GM12891 (cell line): ENCODE results near the gene KRTAP5-8.

ENCODE experiments used
- DNase-seq: peaks from one replicate; pipeline ENCODE4 v3.0.0; 2011; ENCODE audit warnings: low spot score; ENCODE audit not compliant: insufficient read length
- FAIRE-seq: peaks from 2 replicates; lab custom pipeline; 2011; peaks lifted over from hg19 to GRCh38; lab: Jason Lieb, UNC
- PAX5 ChIP-seq: IDR thresholded peaks from 2 replicates; pipeline ENCODE4 v1.6.1; 2011; ENCODE audit warnings: low read length, moderate library complexity, mild to moderate bottlenecking; ENCODE audit not compliant: insufficient read depth, severe bottlenecking
- POLR2A ChIP-seq: IDR thresholded peaks from 2 replicates; pipeline ENCODE4 v1.6.1; 2011; ENCODE audit warnings: low read depth, low read length, control low read depth
- POLR2AphosphoS5 ChIP-seq: IDR thresholded peaks from 2 replicates; pipeline ENCODE4 v1.6.1; 2011; ENCODE audit warnings: low read depth, low read length, control low read depth
- POU2F2 ChIP-seq: IDR thresholded peaks from 2 replicates; pipeline ENCODE4 v1.6.1; 2011; ENCODE audit warnings: low read depth, mild to moderate bottlenecking, control low read depth, low read length, moderate library complexity
- SPI1 ChIP-seq: IDR thresholded peaks from 2 replicates; pipeline ENCODE4 v1.6.1; 2011; ENCODE audit warnings: low read depth, low read length, control low read depth
- TAF1 ChIP-seq: IDR thresholded peaks from 2 replicates; pipeline ENCODE4 v1.6.1; 2011; ENCODE audit warnings: low read depth, low read length, control low read depth

KRTAP5-8 gene

GRCh38 chr11:71496421-71496820, 41.4 kb upstream of the KRTAP5-8 start:
- no peak for DNase-seq
- TF ChIP-seq SPI1 (no peak), TAF1 (no peak), PAX5 (no peak), POLR2AphosphoS5 (no peak), POU2F2 (no peak), POLR2A (no peak)
- FAIRE-seq = no peak

DNA sequence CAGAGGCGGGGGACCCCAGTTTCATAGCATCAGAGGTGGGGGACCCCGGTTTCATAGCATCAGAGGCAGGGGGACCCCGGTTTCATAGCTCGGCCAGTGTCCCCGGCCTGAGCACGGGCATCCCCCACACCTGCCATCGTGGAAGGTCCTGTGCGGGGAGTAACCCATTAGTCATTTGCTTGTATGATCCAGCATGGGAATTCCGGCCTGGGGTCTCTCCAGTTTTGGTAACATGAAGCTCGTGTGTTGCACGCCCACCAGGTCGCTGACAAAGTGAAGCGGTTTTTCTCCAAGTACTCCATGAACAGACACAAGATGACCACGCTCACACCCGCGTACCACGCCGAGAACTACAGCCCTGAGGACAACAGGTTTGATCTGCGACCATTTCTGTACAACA, 39.7 kb upstream of the KRTAP5-8 start:
- no peak for FAIRE-seq
- no peak for DNase-seq
- no peak for TF ChIP-seq POU2F2
- no peak for TF ChIP-seq TAF1
- TF ChIP-seq POLR2A = no peak
- TF ChIP-seq POLR2AphosphoS5 = no peak

DNA sequence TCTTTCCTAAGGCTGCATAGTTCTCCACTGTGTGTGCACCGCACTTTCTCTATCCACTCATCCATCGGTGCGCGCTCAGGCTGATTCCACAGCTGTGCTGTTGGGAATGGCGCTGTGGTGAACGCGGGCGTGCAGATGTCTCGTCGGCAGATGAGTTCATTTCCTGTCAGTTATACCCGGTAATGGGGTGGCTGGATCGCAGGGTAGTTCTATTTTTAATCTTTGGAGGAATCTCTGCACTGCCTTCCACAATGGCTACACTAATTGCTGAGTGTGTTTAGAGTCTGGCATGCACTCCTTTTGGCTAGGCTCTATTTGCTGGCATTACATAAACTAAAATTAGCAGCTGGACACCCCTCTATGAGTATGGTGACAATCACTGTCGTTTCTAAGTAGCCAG, 38.7 kb upstream of the KRTAP5-8 start:
- no peak for TF ChIP-seq PAX5
- TF ChIP-seq SPI1 = no peak
- no peak for TF ChIP-seq POLR2A
- no peak for TF ChIP-seq POLR2AphosphoS5
- TF ChIP-seq POU2F2 = no peak
- TF ChIP-seq TAF1 = no peak
- no peak for DNase-seq
- FAIRE-seq = no peak

DNA sequence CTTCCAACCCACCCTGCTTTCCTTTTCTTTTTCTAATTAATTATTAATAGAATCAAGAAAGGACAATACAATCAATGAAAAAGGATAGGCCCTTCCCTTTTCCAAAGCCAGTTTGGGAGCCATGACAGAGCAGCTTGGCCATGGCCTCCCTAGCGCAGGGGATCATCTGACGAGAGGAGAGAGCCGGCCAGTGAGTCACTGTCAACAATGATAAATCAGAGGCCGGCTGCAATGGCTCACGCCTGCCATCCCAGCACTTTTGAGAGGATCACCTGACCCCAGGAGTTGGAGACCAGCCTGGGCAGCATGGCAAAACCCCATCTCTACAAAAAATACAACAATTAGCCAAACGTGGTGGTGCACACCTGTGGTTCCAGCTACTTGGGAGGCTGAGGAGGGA, 38.3 kb upstream of the KRTAP5-8 start:
- DNase-seq (no peak), FAIRE-seq (no peak)
- TF ChIP-seq SPI1 (no peak), POLR2A (no peak), POU2F2 (no peak), TAF1 (no peak), PAX5 (no peak), POLR2AphosphoS5 (no peak)

GRCh38 chr11:71500601-71501021, 37.2 kb upstream of the KRTAP5-8 start:
- TF ChIP-seq POLR2A (no peak), PAX5 (no peak), POU2F2 (no peak), TAF1 (no peak), SPI1 (no peak), POLR2AphosphoS5 (no peak)
- FAIRE-seq = no peak
- DNase-seq = no peak

- TF ChIP-seq PAX5 = no peak
- no peak for TF ChIP-seq POU2F2
- no peak for TF ChIP-seq SPI1
- no peak for TF ChIP-seq POLR2AphosphoS5
- TF ChIP-seq TAF1 = no peak
- no peak for TF ChIP-seq POLR2A
- no peak for DNase-seq
- no peak for FAIRE-seq
Observed at GRCh38 chr11:71501071-71501985, 36.5 kb upstream of the KRTAP5-8 start.

DNA sequence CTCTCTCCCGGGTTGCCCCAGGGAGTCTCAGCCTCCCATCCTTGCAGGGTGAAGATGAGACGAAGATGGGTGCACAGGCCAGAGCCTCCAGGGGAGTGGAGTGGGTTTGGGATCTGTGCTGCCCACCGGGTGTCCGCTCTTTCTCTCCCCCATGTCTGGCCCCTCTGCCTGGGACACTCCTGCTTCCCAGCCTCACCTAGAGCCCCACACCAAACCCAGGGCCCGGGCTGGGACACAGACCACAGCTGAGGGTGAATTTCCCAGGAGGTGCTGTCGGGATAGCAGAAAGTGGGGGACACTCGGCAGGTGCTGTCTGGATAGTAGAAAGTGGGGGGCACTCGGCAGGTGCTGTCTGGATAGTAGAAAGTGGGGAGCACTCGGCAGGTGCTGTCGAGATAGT, 35.8 kb upstream of the KRTAP5-8 start:
- no peak for FAIRE-seq
- TF ChIP-seq POLR2A (no peak), POU2F2 (no peak), SPI1 (no peak), TAF1 (no peak), PAX5 (no peak), POLR2AphosphoS5 (no peak)
- DNase-seq = no peak

DNA sequence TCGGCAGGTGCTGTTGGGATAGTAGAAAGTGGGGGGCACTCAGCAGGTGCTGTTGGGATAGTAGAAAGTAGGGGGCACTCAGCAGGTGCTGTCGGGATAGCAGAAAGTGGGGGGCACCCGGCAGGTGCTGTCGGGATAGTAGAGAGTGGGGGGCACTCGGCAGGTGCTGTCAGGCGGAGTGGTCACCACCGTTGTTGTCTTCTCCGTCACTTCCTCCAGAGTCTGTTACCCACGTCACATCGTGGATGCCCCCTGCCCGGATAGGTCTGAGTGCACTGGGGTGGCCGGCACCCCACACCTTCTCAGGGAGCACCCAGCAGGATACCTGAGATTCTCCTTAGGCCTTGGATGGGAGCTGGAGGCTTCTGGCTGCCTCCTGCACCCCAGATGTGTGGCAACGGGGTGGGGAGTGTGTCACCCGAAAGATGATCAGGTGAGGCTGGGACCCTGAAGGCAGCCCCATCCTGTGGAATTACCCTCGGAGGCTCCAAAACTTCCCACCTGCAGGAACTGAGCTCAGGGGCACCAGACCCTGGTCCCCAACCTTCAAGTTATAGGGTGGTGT, 34.9 kb upstream of the KRTAP5-8 start:
- no peak for TF ChIP-seq POLR2AphosphoS5
- no peak for DNase-seq
- no peak for FAIRE-seq

GRCh38 chr11:71504531-71504930, 33.3 kb upstream of the KRTAP5-8 start:
- no peak for TF ChIP-seq PAX5
- TF ChIP-seq POLR2A = no peak
- TF ChIP-seq TAF1 = no peak
- no peak for TF ChIP-seq POLR2AphosphoS5
- TF ChIP-seq POU2F2 = no peak
- TF ChIP-seq SPI1 = no peak
- DNase-seq (no peak), FAIRE-seq (no peak)

DNA sequence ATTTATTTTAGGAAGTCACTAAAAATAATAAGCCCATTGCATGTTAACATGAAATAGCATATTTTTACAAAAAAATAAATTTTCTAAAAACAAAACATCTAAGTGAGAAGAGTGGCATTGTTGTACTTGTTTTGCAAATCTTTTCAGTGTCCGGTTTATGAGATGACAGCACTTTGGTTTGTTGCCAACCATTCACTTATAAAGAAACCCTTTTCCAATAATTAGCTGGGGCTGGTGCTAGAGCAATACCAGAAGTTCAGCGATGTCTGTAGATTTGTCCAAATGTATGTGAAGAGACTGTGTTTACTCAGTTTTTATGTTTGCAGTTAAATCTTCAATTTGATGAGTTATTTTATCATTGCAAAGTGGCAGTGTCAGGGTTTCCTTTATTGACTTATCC, 32.8 kb upstream of the KRTAP5-8 start:
- TF ChIP-seq TAF1 (no peak), POLR2A (no peak), PAX5 (no peak), POLR2AphosphoS5 (no peak), POU2F2 (no peak), SPI1 (no peak)
- no peak for DNase-seq

More for the DNA sequence above, 32.8 kb upstream of the KRTAP5-8 start:
- FAIRE-seq = no peak
